ENCODE results near the gene CUEDC1.

CUEDC1 gene

GRCh38 chr17:57954397-57955182 is 622 bp downstream of the CUEDC1 start:
- DNase-seq (ENCODE audit: insufficient read length) (no peak), FAIRE-seq (no peak)
- no peak for TF ChIP-seq TAF1 (IDR thresholded peaks at IDR 0.05; ENCODE audit: borderline replicate concordance, low read depth, low read length)
- no peak for TF ChIP-seq POLR2A (IDR thresholded peaks at IDR 0.05; ENCODE audit: low read depth, low read length)
- TF ChIP-seq POLR2AphosphoS5 (IDR thresholded peaks at IDR 0.05; ENCODE audit: low read depth, low read length): no peak

DNA sequence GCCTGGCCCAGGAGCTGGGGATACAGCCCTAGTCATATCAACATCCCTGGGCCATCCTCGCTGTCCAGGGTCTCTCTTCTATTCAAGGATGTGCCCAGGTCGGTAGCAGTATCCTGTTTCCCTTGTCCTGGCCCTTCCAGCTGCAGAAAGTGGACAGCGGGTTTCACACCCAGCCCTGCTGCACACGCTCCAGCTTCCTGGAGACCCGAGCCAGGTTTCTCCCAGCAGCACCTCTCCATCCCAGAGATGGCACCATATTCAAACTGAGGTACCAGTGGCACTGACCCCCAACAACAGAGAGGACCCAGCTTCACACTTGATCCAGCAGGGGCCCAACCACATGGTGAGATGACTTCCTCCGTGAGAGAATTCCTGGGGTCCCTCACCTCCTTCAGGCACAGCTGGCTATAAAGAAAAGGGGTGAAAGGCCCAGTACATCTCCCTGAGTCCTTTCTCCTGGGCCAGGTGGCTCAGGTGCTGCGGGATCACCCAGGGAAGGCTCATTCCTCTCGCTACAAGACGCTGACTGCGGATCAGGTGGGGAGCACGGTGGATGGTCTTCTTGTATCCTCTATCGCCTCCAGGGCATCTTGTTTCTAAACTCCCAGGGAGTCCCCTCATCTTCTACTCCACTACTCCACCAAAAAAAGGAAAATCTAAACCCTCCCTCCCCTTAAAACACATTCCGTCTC is 1.4 kb downstream of the CUEDC1 start:
- FAIRE-seq: no peak
- DNase-seq (ENCODE audit: insufficient read length): no peak
- TF ChIP-seq POLR2A (IDR thresholded peaks at IDR 0.05; ENCODE audit: low read depth, low read length): no peak
- TF ChIP-seq POLR2AphosphoS5 (IDR thresholded peaks at IDR 0.05; ENCODE audit: low read depth, low read length): no peak
- TF ChIP-seq TAF1 (IDR thresholded peaks at IDR 0.05; ENCODE audit: borderline replicate concordance, low read depth, low read length): no peak

GRCh38 chr17:57953219-57953618 is 2.0 kb downstream of the CUEDC1 start:
- DNase-seq (ENCODE audit: insufficient read length) (no peak), FAIRE-seq (no peak)

DNA sequence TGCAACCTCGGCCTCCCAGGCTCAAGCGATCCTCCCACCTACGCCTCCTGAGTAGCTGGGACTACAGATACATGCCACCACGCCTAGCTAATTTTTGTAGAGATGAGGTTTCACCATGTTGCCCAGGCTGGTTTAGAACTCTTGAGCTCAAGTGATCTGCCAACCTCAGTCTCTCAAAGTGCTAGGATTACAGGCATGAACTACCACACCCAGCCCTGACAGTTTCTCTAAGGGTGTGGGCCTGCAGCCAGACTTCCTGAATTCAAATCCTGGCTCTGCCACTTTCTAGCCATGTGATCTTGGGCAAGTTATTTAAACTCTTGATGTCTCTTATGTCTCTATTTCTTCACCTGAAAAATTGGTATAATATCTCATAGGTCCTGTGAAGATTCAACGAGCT is 5.6 kb downstream of the CUEDC1 start:
- DNase-seq (ENCODE audit: insufficient read length): no peak
- TF ChIP-seq POLR2A (IDR thresholded peaks at IDR 0.05; ENCODE audit: low read depth, low read length) (no peak), POLR2AphosphoS5 (IDR thresholded peaks at IDR 0.05; ENCODE audit: low read depth, low read length) (no peak), TAF1 (IDR thresholded peaks at IDR 0.05; ENCODE audit: borderline replicate concordance, low read depth, low read length) (no peak)
- FAIRE-seq: no peak

More at GRCh38 chr17:57953219-57953618, 2.0 kb downstream of the CUEDC1 start:
- TF ChIP-seq POLR2A (IDR thresholded peaks at IDR 0.05; ENCODE audit: low read depth, low read length) (no peak), TAF1 (IDR thresholded peaks at IDR 0.05; ENCODE audit: borderline replicate concordance, low read depth, low read length) (no peak), POLR2AphosphoS5 (IDR thresholded peaks at IDR 0.05; ENCODE audit: low read depth, low read length) (no peak)

- FAIRE-seq (no peak), DNase-seq (ENCODE audit: insufficient read length) (no peak)
- TF ChIP-seq TAF1 (IDR thresholded peaks at IDR 0.05; ENCODE audit: borderline replicate concordance, low read depth, low read length) (no peak), POLR2AphosphoS5 (IDR thresholded peaks at IDR 0.05; ENCODE audit: low read depth, low read length) (no peak), POLR2A (IDR thresholded peaks at IDR 0.05; ENCODE audit: low read depth, low read length) (no peak)
Measured at GRCh38 chr17:57948555-57949420, 6.4 kb downstream of the CUEDC1 start.

- TF ChIP-seq TAF1 (IDR thresholded peaks at IDR 0.05; ENCODE audit: borderline replicate concordance, low read depth, low read length) (no peak), POLR2A (IDR thresholded peaks at IDR 0.05; ENCODE audit: low read depth, low read length) (no peak), POLR2AphosphoS5 (IDR thresholded peaks at IDR 0.05; ENCODE audit: low read depth, low read length) (no peak)
- no peak for DNase-seq (ENCODE audit: insufficient read length)
- FAIRE-seq: no peak
Measured at GRCh38 chr17:57948169-57948554, 7.0 kb downstream of the CUEDC1 start.

DNA sequence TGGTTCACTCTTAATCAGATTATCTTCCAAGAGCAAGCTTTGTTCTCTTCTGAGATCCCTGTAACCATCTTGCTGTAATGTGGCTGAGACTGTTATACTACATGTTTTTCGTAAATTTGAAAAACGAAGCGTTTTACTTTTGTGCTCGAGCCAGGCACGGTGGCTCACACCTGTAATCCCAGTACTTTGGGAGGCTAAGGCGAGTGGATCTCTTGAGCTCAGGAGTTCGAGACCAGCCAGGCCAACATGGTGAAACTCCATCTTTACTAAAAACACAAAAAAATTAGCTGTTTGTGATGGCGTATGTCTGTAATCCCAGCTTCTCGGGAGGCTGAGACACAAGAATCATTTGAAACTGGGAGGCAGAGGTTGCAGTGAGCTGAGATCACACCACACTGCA is 7.8 kb downstream of the CUEDC1 start:
- TF ChIP-seq POLR2AphosphoS5 (IDR thresholded peaks at IDR 0.05; ENCODE audit: low read depth, low read length) (no peak), TAF1 (IDR thresholded peaks at IDR 0.05; ENCODE audit: borderline replicate concordance, low read depth, low read length) (no peak), POLR2A (IDR thresholded peaks at IDR 0.05; ENCODE audit: low read depth, low read length) (no peak)
- no peak for DNase-seq (ENCODE audit: insufficient read length)
- no peak for FAIRE-seq

- peak; percentile 69 for DNase-seq (ENCODE audit: insufficient read length)
- TF ChIP-seq POLR2AphosphoS5 (IDR thresholded peaks at IDR 0.05; ENCODE audit: low read depth, low read length): no peak
- no peak for TF ChIP-seq POLR2A (IDR thresholded peaks at IDR 0.05; ENCODE audit: low read depth, low read length)
- TF ChIP-seq TAF1 (IDR thresholded peaks at IDR 0.05; ENCODE audit: borderline replicate concordance, low read depth, low read length): no peak
- peak; percentile 86 for FAIRE-seq
Measured at GRCh38 chr17:57946798-57947358, 8.3 kb downstream of the CUEDC1 start.

DNA sequence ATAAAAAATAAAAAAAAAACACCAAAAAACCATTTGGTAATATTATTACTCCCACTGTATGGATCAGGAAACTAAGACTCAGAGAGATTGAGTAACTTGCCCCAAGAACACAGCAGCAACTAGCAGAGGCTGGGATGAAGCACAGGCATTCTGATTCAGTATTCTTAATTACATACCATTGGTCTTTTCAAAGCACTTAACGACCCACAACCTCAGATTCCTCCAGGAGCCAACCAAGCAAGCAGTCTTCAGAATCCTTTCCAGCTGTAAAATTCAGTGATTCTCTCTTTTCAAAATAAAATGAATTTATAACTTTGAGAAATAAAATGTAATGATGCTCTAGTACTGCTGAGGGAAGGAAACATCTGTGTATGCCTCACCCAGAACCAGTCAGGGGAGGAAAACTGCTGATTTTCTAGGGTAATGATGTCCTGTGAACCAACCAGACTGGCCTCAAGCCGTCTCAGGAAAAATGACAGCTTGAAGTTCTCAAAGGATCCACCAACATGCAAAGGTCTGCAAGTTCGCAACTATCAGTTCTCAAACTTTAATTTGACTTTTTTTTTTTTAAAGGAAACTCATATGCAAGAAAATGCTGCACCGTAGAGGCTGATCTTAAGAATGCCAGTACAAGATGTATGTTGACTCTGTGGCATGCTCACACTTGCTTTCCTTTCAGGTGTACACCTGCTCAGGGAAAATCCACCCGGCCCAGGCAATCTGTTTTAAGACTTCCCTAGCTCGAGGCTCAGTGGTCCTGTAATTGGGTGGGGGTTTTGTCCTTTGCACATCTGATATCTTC is 9.0 kb downstream of the CUEDC1 start:
- DNase-seq (ENCODE audit: insufficient read length) (no peak), FAIRE-seq (peak; percentile 42)
- TF ChIP-seq POLR2A (IDR thresholded peaks at IDR 0.05; ENCODE audit: low read depth, low read length): no peak
- no peak for TF ChIP-seq TAF1 (IDR thresholded peaks at IDR 0.05; ENCODE audit: borderline replicate concordance, low read depth, low read length)
- no peak for TF ChIP-seq POLR2AphosphoS5 (IDR thresholded peaks at IDR 0.05; ENCODE audit: low read depth, low read length)

DNA sequence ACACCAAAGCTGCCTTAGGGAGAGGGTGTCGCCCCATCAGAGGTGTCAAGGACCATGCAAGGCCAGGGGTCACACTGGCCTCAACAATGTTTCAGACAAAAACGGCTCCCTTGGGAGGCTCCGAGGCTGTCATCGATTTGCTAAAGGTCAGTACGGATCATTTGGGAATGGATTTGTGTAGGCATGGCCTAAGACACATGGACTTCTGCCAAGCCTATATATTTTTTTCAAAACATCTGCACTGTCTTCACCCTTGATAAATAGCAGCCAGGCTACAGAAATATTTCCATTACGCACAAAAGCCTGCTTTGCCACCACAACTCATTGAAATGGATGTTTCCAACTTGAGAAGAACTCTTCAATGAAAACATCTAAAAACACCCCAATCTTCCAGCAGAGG is 10.3 kb downstream of the CUEDC1 start:
- DNase-seq (ENCODE audit: insufficient read length) (no peak), FAIRE-seq (no peak)
- no peak for TF ChIP-seq POLR2AphosphoS5 (IDR thresholded peaks at IDR 0.05; ENCODE audit: low read depth, low read length)
- no peak for TF ChIP-seq POLR2A (IDR thresholded peaks at IDR 0.05; ENCODE audit: low read depth, low read length)
- no peak for TF ChIP-seq TAF1 (IDR thresholded peaks at IDR 0.05; ENCODE audit: borderline replicate concordance, low read depth, low read length)

Data from GM12892 (cell line).